HG03139 (cell line): ENCODE results near the gene PACS2.

Experiments used
- ATAC-seq: cut with Tn5 transposase; IDR thresholded peaks from one replicate; pipeline ENCODE4 v1.9.1; 2021; ENCODE audit not compliant: unreplicated experiment

PACS2 gene

DNA sequence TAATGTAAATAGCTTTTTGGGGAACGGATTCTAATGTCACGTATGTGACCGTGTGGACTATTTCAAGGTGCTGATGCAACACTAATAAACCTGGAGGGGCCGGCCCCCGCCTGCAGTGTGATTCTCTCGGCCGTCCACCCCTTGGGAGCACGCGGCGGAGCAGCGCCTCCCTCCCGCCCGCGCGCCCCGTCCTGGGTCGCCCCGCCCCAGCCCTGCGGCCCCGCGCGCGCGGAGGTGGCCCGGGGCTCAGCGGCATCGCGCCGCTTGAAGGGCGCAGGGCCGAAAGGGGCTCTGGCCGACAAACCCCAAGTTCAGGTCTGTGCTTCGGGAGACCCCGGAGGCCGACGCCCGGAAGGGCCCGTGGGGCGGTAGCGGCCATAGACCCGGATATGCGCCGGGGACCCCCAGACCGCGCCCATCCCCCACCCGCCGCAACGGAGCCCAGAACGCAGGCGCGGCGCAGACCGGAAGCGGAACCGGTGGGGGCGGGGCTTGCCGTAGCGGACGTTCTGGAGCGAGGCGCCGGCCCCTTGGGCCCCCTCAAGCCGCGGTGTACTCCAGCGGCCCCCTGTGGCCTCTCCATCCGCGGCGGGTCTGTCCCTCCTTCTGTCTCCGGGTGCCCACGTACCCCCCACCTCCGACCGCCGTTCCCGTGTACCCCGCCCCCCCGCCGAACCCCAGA, 83.6 kb downstream of the PACS2 start, which contains the start of gene TEX22:
TEX22 (plus strand) TSS at position 495 of the 682 bp plus-strand sequence. CDS start 803 bp downstream, outside the sequence.
- peak; percentile 65 for ATAC-seq

DNA sequence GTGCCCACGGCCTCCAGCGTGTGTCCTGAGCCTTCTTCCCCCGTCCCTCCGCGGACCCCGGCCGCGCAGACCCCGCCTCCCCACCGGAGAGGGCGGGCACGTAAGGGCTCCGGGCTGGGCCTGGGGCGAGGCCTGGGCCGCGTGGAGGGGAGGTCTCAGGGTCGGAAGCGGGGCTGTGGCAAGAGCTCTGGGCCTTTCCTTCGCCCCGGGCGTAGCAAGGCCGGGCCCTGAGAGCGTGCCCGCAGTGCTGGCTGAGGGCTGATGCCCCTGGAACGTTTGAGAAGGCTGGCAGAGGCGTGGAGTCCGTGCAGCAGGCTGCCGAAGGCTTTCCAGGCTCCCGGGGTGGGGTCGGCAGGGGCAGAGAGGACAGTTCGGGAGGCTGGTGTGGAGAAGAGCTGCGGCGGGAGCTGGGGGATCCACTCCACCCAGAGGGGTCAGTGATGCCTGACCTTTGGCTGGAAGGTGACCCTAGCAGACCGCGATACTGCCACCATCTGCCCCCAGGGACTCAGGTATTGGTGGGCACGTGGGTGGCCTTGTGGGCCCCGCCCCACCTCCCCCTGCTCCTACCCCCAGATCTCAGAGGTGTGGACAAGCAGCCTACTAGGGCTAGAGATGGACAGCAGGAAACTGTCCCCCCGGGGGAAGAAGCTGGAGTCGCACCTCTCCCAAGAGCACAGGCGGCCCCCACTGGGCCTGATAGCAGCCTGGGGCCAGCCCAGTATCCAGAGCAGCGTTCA, 84.3 kb downstream of the PACS2 start:
- peak; percentile 26 for ATAC-seq

DNA sequence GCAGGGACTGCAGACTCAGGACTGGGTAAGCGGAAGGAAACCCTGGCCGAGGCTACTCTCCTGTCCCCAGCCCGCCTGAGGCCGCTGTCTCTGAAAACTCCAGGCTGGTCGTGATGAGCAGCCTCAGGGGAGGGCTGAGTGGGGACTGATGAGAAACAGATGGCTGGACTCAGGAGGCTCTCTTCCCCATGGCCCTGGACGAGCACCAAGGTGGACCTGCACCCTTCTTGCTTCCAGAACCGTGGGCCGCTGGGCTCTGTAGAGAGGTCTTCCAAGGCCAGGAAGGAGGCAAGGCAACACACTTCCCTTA, 84.9 kb downstream of the PACS2 start:
- ATAC-seq, result no peak

DNA sequence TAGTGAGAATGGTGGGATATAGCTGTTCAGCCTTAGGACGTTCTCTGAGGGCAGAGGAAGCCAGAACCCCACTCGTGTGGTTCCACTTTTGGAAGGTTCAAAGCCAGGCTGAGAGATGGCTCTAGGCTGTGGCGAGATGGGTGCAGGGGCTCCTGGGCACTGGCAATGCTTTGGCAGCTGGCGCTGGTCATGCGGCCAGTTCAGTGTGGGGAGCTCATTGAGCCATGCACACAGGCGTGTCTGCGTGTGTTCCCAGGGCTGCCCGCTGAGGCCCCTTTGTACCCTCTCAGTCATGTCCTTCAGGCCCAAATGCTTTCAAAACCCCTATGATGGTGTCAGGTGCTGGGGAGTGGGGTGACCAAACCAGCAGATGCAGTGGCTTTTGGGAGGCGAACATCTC, 85.5 kb downstream of the PACS2 start:
- no peak for ATAC-seq

DNA sequence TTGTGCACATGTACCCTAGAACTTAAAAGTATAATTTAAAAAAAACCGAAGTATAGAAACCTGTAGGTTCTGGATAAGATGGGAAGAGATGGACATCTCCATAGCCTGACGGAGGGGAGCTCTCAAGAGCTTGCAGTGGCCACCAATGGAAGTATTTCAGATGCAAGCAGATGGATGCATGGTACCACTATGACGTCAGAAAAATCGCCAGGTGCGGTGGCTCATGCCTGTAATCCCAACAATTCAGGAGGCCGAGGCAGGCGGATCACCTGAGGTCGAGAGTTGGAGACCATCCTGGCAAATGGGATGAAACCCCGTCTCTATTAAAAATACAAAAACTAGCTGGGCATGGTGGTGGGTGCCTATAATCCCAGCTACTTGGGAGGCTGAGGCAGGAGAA, 87.2 kb downstream of the PACS2 start:
- no peak for ATAC-seq

DNA sequence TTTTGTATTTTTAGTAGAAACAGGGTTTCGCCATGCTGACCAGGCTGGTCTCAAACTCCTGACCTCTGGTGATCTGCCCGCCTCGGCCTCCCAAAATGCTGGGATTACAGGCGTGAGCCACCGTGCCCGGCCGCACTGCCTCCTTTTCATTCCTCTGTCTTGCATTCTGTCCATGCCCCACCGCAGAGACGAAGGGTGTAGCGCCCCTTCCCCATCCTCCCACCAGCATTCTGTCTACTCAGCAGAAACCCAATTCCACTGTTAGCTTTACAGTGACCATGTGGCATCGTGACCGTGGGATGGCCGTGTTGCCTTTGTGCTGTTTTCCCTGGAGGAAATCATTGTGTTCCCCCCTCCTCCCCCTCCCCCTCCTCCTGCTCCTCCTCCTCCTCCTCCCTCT, 94.0 kb downstream of the PACS2 start:
- ATAC-seq, result no peak

DNA sequence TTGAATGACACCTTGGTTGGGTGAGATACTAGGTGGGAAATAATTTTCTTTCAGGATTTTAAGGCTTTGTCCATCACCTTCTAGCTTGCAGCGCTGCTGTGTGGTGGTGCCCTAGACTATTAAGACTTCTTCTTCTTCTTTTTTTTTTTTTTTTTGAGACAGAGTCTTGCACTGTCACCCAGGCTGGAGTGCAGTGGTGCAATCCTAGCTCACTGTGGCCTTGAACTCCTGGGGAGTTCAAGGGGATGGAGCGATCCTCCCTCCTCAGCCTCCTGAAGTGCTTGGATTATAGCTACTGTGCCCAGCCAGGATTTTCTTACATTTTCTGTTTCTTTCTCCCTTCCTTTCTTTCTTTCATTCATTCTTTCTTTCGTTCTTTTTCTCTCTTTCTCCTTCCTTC, 94.8 kb downstream of the PACS2 start:
- no peak for ATAC-seq

DNA sequence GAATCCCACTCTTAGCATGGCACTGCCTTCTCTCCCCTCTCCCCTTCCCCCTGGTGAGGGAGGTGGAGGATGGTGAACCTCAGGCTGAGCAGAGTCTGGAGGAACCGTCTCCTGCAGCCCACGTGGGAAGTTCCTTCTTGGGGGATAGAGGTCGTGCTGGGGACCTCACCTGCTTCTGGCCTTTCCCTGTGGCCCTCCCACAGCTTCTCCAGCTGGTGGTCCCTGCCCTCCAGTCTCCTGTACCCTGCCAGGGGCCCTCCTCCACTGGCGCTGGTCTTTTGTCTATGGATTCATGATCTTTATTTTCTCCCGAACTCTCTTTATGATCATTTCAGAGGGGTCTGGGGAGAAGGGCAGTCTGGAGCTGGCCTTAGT, 96.1 kb downstream of the PACS2 start:
- ATAC-seq, result no peak

DNA sequence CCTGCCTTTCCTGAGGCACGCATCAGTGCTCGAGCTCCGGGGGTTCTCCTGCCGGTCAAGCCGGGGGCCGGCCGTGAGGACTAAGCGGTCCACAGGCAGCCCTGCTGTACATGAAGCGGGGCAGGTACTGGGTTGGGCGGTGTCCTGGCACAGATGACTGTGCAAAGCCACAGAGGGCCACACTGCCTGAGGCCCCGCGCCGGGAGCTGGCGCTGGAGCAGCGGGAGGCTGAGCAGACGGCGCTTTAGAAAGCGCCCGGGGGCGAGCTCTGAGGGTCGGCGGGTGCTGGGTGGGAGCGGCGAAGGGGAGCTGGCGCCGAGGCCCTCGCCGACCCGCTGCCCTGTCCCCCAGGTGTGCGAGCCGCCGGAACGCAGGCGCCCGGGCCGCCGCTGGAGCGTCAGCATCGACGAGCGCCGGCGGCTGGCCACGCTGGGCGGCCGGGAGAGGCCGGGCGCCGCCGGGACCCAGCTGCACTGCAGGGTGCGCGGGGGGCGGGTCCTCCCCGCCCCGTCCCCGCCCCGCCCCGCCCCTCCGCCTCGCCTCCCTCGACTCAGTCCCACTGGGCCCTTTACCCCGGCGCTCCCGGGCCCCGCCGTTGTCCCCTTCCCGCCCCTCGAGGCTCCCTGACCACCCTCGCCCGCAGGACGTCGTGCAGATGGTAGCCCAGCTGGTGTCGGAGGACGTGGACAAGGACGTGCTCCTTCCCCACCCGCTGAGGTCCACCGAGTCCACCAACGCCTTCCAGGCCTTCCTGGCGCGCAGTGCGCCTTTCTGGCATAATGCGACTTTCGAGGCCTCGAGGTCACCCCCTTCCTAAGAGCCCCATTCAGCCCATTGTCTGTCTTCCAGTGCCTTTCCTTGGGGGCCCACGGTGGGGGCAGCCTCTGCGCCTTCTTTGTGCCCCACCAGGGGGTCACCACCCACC, 96.7 kb downstream of the PACS2 start:
- no peak for ATAC-seq

DNA sequence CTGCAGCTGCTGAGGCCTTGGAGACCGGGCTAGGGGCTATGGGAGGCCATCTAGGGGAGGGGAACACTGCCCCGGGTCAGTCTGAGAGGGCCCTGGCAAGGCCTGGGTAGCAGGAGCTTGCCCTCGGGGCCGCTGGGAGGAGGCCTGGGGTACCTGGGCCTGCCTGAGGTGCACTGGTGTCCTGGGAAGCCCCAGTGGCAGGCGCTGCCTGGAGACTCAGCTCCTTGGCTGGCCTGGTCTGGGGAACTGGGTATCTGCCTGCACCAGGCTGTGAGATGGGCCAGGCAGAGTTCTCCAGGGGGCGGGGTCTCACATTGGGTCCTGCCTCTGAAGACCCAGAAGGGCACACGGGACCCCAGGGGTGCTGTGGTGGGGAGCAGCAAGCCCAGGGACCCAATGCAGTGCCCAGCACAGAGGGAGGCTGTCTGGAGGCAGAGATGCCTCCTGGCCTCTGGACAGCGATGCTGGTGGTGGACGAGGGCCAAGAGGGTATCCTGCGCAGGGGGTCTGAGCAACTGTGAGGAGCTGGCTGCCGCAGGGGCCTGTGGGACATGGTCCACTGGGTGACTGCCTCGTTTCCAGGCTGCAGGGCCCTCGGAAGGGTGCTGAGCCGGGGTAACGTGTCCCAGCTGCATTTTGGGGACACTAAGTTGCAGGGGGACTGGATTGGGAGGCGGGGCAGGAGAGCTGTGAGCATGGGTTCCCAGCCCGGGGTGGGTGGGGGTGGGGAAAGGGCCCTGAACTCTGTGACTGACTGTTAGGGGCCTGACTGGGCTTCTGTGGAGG, 97.6 kb downstream of the PACS2 start:
- ATAC-seq, result no peak

DNA sequence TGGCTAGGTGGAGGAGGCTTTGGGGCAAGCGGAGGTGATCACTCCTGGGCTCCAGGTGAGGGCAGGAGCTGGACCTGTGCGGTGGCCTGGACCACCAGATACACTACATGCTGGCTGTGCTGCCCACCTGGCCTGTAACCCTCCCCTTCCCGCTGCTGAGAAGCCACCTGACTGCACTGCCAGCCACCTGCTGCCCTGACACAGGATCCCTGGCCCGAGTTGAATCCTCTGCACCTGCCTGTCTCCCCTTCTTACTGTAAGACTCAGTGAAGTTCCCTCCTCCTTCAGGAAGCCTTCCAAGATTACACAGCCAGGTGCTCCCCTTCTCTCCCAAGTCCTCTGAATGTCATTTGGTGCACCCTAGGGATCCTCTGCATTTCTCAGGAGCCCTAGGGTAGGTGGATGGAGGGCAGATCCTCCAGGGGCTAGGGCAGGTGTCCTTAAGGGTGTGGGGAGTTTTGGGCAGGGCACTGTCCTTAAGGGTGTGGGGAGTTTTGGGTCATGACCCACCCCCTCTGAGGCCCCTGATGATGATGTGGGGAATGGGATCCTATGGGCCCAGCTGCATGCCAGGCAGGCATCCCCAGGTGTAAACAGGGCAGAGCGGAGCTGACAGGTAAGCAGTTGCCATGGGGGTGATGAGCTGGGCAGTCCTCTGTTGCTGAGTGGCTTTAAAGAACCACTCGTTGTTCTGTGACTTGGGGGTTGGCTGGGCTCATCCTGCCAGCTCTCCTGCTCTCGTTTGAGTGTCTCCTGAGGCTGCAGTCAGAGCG, 98.4 kb downstream of the PACS2 start:
- ATAC-seq, result no peak

DNA sequence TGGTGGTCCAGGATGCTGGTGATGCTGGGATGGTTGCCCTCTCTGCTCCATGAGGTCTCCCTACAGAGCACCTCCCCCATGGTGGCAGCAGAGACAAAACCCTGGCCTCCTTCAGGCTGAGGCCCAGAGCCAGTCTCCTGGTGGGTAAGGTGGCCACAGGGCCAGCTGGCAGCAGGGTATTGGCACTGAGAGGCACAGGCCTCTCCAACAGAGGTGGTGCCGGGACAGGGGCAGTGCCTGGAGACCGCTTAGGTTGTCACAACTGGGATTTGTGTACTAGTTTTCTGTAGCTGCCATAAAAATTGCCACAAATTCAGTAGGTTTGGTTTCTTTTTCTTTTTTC, 99.0 kb downstream of the PACS2 start:
- no peak for ATAC-seq

DNA sequence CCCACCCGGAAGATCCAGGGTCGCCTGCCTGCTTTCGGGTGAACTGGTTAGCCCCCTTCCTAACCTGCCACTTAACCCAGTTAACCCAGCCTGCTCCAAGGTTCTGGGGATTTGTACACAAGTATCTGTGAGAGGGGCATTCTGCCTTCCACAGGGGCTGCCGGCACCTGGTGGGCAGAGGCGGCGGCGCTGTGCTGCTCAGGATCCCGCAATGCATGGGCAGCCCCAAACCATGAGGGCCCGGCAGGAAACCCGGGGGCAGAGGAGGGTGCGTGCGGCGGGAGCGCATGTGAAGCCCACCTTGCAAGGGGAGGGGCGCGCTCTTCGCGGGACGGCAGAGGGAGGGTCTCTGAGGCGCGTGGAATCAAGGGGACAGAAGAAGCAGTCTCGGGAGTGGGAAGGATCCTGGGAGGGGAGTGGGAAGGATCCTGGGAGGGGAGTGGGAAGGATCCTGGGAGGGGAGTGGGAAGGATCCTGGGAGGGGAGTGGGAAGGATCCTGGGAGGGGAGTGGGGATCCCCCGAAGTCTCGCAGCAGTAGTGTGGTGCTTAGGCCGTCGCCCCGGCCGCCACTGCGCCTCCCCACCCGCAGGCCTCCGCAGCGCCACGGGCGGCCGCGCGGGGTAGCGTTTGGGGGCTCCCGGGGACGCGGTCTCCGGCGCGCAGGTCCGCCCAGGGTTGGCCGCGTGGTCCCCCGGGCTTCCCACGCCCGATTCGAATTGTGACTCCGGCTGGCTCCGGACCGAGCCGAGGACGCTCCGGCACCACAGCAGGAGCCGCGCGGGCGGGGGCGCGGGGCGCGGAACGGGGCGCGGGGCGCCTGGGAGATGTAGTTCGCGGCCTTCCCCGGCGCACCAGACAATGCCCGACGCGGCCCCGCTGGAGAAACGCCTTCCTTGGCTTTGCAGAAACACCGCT, 100.2 kb downstream of the PACS2 start:
- ATAC-seq, result no peak

DNA sequence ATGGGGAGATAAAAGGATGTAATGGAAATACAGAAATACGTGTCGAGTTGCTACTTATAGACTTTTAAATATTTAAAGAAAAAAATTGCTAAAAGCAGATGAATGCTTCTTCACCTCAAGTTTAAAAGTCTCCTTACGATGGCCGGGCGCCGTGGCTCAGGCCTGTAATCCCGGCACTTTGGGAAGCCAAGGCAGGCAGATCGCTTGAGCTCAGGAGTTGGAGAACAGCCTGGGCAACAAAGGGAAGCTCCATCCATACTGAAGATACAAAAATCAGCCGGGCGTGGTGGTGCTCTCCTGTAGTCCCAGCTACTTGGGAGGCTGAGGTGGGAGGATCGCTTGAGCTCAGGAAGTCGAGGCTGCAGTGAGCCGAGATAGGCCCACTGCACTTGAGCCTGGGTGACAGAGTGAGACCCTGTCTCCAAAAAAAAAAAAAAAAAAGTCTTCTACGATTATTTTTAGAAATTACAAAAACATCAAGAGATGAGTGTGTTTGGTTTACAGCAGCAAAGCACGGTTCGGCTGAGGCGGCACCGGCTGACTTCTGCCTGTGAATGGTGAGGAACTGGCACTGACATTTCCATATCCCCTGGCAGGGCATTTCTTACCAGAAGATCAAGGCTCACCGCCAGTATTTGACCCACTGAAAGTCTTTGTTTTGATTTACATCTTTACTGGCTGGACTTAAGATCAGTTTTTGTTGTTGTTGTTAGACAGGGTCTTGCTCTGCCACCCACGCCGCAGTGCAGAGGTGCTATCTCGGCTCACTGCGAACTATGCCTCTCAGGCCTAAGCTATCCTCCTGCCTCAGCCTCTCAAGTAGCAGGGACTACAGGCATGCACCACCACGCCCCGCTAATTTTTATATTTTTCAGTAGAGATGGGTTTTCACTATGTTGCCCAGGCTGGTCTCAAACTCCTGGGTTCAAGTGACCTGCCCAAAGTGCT, 101.2 kb downstream of the PACS2 start:
- ATAC-seq, result no peak

DNA sequence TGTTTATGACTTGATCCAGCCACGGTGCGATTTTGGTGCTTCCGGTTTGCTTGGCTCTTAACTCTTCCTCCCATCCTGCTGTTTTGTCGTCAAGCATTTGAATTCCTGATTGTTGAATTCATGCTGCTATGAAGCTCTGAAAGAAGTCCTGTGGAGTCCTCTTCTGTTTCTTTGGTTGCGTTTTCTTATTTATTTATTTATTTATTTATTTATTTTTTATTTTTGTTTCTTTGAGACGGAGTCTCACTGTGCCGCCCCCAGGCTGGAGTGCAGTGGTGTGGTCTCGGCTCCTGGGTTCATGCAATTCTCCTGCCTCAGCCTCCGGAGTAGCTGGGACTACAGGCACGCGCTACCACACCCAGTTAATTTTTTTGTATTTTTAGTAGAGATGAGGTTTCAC, 102.1 kb downstream of the PACS2 start:
- ATAC-seq, result no peak

DNA sequence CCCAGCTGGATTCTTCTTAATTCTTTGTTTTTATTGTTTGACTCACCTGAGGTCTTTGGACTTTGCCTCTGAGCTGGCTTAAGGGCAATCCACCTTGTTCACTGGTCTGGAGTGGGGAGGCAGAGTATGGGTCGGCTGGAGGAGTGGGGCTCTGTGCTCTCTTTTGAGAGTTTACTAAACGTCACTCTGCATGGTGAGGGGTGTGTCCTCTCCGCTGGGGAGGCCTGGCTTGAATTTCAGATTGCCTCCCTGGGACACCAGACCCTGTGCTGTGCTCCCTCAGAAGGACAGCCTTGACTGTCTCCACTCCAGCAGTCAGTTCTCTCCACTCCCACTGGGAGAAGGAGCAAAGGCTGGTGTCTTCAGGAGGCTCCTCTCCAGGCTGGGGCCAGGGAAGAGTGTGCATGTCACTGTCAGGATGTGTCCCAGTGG, 103.2 kb downstream of the PACS2 start:
- ATAC-seq, result no peak

DNA sequence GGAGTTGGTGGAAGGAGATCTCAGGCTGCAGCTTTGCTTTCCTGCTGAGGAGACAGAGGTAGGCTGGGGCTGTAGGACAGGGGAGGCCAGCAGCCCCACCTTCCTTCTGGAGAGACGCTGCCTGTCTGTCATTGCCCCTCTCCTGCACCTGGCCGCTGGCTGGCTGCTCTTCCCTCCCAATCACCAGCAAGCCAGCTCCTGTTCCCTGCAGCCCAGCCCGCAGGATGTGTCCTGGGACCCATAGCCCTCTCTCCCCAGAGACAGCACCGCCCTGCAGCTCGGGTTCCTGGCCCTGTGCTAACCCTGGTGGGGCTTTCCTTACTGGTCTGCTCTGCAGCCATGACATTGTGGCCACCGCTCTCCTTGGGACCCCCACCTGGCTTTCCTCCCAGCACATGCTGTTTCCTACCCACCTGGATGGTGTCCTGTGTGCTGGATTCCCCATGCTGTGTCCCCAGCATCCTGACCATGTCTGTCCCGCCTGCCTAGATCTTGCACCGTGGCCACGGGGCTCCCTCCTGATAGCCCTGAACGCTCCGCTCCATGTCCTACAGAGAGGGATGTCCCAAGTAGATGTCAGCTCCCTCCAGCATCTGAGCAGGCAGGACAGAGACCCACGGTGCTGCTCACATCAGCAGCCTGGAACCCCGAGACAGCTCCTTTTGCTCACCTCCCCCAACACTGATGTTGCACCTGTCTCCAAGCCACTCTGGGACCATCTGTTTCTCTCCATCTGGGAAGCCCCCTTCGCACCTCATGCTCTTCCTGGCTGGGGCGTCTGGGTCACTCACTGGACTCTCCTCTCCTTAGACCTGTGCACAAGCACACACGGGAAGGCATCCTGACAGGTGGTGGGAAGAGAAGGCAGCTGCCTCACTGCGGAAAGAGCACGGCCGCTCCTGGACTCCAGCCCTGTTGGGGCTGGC, 104.0 kb downstream of the PACS2 start:
- no peak for ATAC-seq
